GM18511 (cell line): Measurements from ENCODE around the gene TSPOAP1.

Source experiments
- ATAC-seq: cut with Tn5 transposase; IDR thresholded peaks from one replicate; pipeline ENCODE4 v1.9.1; 2021; ENCODE audit warnings: mild to moderate bottlenecking, moderate library complexity; ENCODE audit not compliant: unreplicated experiment

Gene TSPOAP1

DNA sequence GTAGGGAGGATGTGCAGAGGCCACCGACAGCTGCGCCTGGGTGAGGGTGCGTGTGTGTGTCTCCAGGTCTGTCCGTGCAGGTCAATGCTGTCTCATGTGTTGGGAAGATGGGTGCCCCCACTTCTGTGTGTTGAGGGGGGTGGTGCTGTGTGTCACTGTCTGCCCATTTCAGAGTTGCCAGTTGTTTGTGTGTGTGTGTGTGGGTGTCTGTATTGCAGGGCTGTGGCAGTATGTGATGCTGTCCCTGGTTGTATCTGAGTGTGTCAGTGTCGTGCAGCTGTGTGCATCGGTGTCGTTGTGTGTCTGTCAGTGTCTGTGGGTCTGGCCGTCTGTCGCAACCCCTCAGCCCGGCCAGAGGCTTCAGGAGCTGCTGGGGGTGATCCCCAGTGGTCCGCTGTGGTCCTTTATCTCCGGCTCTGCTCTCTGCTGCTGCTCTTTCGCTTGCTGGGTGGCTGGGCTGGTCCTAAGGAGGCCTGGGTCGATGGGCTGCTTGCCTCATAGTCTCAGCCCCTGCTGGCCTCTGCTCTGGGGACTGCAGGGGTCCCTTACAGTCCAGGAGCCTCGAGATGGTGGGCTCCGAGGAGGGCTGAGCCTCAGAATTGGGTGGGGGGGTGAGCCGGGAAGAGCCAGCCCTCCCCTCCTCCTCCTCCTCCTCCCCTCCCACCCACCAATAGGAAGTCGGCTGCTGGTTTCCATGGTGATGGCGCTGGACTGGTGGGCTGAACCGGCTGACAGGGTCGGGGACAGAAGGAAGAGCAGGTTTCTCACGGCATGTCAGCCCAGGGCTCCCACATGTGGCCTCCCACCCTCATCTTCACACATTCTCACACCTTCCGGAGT is at the start of gene TSPOAP1:
Gene TSPOAP1 (minus strand): TSS at position 601 of the 840 bp plus-strand sequence. CDS start 875 bp downstream, outside the sequence.
- peak; percentile 28 for ATAC-seq

- no peak for ATAC-seq
Observed at GRCh38 chr17:58377661-58378060, 49.1 kb upstream of the TSPOAP1 start.

DNA sequence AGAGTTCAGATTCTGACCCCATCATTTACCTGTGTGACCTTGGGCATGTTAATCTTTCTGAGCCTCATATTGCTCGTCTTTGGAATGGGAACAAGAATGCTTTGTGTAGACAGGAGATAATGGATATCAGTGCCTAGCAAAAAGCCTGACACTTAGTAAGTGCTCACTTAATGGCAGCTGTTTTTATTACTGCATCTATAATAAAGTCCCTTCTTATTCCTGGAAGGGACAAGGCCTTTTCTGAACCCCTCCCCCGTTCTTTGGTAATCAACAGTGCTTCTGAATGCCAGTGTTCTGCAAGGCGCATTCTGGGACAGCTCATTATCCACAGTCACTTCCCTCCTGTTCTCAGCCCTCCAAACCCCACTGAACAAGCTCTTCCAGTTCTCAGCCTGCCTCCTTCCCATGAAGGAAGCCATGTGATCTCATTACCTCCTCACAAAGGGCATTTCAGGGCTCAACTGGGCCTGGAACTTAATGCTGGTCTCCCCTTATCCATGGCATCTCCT is 48.6 kb upstream of the TSPOAP1 start:
- ATAC-seq: no peak

DNA sequence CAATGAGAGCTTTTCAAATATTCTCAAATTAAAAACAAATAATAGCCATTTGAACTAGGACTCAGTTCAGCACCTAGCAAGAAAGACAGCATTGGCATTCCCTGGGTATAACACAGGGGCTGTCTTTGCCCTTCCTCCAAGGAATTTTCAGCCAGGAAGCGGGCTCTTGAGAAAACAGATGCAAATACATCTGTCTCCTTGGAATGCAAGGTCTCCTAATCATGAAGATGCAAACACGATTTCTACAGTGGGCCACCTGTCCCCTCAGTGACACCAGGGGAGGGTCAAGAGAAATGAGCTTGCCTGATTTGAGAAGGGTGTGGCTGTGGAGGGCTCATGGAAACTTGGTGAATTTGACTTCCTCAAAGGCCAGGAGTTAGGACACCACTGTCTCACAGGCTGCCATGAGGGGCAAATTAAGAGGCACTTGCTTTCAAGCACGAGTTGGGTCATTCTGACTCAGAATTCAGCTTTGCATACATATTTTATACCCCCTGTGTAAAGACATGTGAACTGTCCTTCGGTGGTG is 47.9 kb upstream of the TSPOAP1 start:
- no peak for ATAC-seq

DNA sequence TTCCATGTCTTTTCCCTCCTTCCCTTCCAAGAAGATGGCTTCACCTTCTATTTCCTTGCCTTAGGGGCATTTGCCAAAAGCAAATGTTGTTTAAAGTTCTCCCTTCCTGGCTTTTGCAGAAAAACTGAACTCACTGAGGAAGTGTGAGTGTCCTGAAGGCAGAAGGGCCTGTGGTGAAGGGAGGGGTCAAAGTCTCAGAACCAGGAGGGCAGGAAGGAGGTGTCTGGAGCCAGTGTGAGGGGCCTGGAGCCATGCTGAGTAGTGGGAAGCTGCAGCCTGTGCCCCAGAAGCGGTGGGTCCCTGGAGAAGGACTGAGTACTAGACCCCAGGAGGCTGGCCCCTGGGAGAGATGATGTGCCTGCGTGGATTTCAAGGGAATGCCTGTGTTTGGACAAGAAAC is 47.2 kb upstream of the TSPOAP1 start:
- no peak for ATAC-seq

DNA sequence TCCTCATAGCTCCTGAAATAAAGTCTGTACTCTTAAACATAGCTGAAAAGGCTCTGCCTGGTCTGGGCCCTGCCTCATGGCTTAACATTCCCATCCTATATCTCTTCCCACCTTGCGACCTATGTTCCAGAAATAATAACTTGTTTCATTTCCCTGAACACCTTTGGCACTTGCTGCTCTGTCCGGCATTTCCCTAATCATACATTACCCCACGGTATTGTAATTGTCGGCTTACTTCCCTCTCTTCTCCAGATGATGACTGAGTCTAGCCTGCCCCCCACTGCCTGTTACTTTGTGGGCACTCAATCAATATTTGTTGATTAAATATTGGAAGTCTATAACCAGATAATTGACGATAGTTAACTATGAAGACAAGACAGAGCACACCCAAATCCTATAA is 46.7 kb upstream of the TSPOAP1 start:
- no peak for ATAC-seq

DNA sequence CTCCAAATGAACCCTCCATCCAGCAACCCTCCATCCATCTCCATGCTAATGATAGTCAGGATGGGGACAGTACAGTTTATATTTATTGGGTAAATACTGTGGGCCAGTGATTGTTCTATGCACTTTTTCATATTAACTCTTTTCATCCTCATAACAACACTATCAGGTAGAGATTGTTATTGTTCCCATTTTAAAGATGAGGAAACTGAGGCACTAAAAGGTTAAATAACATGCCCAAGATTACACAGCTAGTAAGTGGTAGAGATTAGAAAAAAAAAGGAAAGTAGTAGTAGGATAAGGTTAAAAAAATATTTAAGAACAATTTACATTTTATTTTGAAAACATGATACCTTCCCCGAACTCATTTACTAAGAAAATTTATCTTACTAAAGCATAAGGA is 45.3 kb upstream of the TSPOAP1 start:
- no peak for ATAC-seq

DNA sequence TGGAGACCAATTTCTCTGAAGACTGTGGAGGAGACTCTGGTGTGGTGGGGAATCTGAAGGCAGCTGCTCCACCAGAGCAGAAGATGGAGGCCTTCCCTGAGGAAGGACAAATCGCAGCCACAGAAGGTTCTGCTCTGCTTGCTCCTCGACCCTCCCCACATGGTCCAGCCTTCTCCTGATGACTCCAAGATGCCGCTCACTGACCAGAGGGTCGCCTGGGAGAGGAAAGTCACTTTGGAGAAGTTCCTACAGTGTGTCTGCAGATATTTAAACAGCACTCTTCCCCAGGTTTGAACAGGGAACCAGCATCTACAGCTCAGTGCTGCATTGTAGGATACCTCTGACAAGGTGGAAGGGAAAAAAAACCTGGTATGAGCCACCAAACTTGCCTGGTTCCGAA is 44.4 kb upstream of the TSPOAP1 start:
- no peak for ATAC-seq

DNA sequence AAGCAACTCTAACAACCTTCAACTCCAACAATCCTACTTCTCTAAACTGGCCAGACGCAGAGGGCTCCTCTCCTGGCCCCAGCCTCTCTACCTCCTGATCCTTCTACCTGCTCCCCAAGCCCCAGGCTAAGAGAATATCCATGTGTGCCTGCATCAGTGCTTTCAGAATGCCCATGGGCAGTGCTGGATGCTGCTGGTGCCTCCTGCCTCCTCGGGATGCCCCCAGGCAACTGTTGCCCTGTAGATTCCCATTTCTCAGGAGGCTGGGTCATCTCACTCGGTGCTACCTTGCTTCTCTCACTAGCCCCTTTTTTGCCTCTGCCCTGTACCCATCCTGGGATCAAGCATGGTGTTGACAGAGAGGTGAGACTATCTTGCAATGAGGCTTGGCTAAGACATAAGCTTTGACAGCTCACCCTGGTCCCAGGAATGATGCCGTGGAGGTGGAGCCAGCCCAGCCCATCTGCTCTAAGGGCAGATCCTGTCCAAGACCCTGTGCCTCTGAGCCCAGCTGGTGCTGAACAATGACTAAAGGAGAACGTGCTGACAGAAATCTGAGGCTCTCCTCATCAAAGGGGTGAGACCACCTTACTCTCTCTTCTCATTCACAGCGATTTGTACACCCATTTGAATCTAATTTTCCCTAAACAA is 42.8 kb upstream of the TSPOAP1 start:
- no peak for ATAC-seq

- no peak for ATAC-seq
Observed at GRCh38 chr17:58370716-58371115, 42.1 kb upstream of the TSPOAP1 start.

- ATAC-seq: no peak
Observed at GRCh38 chr17:58370309-58370708, 41.7 kb upstream of the TSPOAP1 start.

GRCh38 chr17:58369214-58370031 is 40.8 kb upstream of the TSPOAP1 start:
- no peak for ATAC-seq

DNA sequence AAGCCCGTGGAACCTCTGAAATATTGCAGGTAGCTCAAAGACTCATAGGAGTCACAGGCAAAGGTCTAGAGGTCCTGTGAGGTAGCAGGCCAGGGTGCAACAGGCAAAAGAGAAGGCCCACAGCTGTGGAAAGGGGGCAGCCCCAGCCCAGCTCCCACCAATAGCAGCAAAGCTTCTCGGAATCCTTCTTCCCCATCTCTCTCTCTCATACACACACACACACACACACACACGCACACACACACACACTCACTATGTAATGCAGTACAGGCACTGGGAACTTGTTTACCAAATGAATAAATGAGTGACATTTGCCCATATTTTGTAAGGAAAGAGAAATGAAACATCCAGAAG is 40.2 kb upstream of the TSPOAP1 start:
- no peak for ATAC-seq

DNA sequence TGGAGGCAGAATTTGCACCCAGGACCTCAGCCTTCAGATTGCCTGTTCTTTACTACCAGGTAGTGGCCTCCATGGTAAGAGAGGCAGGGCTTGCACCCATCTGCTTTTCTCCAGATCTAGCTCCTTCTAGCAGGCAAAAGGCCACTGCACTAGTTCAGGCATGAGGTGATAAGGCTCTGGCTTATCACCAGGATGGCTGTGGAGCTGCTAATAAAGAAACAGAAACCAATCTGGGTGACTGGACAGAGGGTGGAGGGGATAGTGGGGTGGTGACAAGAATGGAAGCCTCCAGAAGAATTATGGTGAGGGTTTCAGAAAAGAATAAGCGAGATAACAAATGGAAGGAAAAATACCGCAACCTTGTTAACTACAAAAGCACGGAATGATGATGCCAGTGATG is 38.9 kb upstream of the TSPOAP1 start:
- no peak for ATAC-seq

- no peak for ATAC-seq
Observed at GRCh38 chr17:58365980-58366595, 37.5 kb upstream of the TSPOAP1 start.

DNA sequence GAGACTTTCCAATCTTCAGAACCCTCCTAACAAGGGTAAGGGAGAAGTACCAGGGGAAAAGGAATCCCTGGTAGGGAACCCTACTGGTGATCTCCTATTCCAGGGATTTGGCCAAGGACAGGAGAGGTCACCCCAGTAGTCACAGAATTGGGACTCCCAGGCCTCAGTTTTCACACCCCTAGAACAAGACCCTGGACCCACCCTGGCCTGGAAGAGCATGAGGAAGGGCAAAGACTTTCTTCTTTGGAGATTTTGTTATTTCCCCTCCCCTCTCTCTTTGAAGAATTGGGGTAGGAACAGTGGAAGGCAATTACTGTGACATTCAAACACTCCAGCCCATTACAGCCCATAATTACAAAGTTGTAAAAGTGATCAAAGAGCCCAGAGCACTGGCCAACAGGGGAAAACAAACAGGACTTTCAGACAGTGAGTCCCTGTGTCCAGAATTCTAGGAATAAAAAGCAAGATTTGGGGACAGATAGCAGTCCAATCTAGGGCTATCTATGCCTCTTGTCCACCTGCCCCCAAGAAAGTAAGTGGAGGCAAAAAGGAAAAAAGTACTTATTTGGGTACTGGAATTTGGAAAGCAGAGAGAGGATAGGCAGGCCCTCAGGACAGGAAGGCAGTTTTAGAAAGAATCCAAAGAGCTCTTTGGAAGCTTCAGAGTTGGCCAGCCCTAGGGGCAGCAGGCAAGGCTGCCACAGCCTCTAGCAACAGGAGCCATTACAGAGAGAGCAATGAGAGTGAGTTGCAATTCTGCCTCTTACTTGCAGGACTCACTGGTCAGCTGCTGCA is 36.8 kb upstream of the TSPOAP1 start:
- ATAC-seq: no peak

DNA sequence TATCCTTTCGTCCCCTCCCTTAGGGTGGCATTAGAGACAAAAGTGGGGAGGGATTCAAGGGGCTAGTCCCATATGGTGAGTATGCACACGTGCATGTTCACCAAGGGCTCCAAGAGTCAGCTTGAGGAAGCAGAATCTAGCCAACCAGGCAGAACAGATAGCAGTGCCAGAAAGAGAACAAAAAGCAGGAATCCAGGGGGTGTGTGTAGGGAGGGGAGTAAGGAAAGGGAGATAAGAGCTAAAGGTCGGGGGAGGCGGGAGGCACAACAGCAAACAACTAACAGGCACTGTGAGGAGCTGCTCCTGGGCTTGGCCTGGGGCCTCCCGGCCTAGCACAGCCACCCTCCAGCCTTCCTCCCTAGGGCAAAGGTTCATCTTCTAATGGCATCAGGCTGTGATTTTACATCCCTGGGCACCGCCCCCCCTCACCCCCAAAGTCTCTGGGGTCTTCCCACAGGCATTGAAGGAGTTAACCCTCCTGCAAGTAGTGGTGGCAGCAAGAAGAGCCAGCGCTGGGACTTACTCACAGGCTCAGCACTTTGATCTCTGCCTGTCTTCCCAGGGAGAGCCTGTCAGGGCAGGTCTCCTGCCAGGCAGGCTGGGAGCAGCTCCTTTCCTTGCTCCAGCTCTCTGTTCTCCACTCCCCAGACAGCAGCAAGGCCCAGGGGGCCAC is 35.8 kb upstream of the TSPOAP1 start:
- ATAC-seq: no peak

GRCh38 chr17:58363457-58364185 is 35.0 kb upstream of the TSPOAP1 start:
- ATAC-seq: no peak
